ENCODE data around the gene GPSM1.
"Not testable (repeated sequence)": the region's sequence is repeated elsewhere in the genome, so short reads cannot be mapped to it uniquely, and the experiment has no call there.

The GPSM1 gene

DNA sequence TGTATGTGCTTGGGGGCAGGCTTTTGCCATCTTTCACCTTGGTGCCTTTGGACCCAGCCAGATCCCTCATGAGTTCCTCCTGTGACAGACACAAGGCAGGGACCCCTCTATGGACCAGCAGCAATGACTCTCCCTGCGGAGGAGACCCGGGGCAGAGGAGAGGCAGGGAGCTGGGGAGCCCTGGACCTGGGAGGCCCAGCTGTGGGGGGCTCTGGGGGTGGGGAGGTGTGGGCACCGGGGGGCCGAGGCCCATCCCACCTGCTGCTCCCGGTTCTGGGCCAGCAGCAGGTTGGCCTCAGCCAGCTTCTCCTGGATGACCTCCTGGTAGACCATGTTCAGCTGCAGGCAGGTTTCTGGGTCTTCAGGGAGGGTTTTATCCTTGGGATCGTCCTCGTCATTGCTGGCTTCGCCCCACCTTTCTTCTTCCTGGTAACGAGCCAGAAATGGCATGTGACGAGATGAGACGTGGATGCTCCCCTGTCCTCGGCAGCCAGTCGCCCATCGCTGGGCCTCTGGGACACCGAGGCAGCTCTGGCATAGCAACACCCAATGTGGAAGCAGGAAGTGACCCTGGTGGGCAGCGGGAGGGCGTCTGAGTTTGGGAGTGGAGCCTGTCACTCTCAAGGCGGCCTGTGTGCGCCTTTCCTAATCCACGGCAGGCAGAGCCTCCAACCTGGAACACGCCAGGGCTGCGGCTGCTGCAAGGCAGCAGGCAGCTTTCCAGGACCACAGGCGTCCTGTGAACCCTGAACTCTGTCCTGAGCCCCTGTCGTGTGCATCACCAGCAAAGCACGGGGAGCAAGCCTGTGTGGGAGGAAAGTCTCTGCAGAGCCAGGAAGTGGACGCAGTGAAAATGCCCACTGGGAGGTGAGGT is 68.2 kb downstream of the GPSM1 start:
- DNase-seq (ENCODE audit: low read depth in 2 of 2): no peak

DNA sequence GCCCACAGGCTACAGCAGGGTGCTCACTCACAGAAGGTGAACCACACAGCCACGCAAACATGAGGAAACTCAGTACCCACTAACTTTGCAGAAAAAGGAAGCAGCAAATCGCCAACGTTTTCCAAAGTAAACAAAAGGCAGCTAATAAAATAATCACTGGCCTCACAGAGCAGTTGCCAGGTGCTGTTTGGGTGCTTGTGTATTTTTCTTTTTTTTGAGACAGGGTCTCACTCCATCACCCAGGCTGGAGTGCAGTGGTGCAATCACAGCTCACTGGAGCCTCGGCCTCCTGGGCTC is 68.8 kb downstream of the GPSM1 start:
- no peak for DNase-seq (ENCODE audit: low read depth in 2 of 2)

DNA sequence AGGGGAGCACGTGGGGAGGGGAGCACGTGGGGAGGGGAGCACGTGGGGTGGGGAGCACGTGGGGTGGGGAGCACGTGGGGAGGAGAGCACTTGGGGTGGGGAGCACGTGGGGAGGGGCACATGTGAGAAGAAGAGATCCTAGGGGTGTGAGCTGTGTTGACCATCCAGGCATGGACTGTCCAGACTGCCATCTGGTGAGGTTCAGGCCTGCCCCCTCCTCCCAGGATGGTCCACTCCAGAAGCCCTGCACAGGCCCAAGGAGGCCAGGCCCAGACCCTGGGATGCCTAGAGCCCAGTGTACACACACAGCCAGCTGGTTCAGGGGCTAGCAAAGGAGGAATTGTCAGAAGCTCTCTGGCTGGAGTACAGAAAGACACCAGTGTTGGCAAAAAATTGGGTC is 70.3 kb downstream of the GPSM1 start:
- DNase-seq (ENCODE audit: low read depth in 2 of 2): no peak

GRCh38 chr9:136398286-136398685 is 70.9 kb downstream of the GPSM1 start:
- DNase-seq (ENCODE audit: low read depth in 2 of 2): no peak

GRCh38 chr9:136399176-136400037 is 72.1 kb downstream of the GPSM1 start:
- DNase-seq (ENCODE audit: low read depth in 2 of 2): peak; percentile 23 to 44

DNA sequence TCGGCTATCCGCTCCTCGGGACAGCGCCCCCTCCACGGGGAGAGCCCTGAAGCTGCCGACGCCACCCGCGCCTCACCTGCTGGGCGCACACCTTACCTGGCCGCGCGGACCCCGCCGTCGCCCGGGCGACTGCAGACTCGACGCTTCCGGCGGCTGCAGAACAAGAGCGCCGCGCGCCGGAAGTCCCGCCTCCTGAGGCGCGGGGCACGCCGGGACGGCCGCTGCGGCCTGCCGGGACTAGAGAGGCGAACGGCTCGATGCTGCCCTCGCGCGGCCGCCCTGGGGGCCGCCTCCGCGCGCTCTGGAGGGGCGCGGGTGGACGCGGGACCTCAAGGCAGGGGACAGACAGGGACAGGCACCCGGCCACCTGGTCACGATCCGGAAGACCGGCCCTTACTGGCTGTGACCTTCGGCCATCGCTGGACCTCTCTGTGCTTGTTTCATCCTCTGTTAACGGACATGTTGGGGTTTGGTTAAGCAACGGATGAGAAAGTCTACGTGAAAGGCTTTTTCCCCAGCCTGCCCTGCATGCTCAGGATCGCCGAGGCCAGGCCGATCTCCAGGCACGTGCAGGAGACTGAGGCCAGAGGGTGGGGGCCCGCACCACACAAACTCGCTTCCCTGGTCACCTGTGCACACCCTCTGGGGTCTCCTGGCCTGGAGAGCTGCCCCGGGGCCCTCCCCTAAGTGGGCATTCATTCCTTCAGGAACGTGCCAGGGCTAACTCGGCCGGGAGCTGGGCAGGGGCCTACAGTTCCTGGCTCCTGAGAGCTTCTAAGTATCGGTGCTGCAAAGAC is 72.9 kb downstream of the GPSM1 start, which contains the start of gene SNAPC4:
Gene SNAPC4, minus strand, starts transcription at position 133 of the 797 bp plus-strand sequence. CDS start 1,742 bp downstream, outside the sequence.
- DNase-seq (ENCODE audit: low read depth in 2 of 2): peak; percentile 82 to 87

DNA sequence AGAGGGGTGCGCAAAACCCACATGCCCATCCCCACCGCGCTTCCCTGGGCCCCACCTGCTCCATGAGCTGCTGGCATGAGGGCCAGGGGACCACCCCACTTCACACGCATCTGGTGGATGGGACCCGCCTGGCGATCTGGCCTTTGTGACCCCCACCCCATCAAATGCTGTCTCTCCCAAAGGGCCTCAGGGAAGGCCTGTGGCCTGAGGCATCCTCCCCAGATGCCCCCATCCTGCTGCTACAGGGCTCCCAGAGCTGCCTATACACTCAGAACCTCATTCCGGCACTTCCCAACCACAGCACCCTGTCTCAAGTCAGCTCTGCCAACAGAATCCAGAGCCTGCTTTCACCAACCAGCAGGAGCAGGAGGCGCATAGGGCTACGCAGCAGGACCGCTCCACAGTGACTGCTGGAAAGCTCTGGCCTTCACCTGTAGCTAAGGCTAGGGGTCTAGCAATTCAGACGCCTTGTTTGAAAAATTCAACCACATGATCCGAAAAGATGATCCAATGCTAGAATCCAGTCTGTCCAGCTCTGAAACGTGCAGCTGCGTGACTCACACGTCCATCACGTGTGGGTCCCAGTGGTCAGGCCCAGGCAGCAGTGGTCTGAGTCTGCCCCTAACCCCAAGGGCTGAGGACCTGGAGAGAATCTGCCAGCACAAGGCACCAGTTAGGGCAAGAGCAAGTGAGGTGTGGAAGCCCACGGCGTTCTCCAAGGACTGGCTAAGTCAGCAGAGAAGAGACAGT is 74.0 kb downstream of the GPSM1 start:
- no peak for DNase-seq (ENCODE audit: low read depth in 2 of 2)

GRCh38 chr9:136402067-136402466 is 74.7 kb downstream of the GPSM1 start:
- no peak for DNase-seq (ENCODE audit: low read depth in 2 of 2)

DNA sequence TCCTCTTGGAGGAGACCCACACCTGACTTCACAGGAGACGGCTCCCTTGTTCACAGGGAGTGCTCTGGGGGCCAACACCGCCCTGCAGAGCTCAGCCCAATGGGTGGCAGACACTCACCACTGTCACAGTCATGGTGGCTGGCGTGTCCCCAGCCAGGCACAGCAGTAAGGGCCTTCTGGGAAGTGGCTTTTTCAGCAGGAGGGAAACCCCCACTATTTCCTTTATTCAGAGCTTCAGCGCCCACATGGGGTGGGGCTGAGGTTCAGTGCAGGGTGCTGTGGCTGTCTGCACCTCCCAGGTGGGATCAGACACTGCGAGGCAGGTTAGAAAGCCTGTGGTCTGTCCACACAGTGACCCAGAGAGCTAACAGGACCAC is 76.2 kb downstream of the GPSM1 start:
- DNase-seq (ENCODE audit: low read depth in 2 of 2): peak; percentile 59 to 67

GRCh38 chr9:136403915-136404800 is 76.8 kb downstream of the GPSM1 start:
- no peak for DNase-seq (ENCODE audit: low read depth in 2 of 2)

DNA sequence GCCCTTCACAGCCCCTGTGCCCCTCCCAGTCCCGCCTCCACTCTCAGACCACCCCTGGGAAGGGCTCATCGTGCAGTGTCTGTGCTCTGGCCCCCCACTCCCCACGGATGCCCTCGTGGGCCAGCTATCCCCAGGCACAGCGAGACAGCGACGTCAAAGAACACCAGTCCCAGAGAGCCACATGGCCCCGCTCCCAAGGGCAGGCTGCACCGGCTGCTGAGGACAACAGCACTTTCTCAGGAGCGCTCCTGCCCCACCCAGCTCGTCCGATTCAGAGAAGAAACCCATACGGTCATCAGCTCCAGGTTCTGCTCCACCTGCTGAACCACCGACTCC is 77.4 kb downstream of the GPSM1 start:
- DNase-seq (ENCODE audit: low read depth in 2 of 2): no peak

- DNase-seq (ENCODE audit: low read depth in 2 of 2): no peak
Observed at GRCh38 chr9:136405481-136405880, 78.1 kb downstream of the GPSM1 start.

- not testable (repeated sequence) for DNase-seq (ENCODE audit: low read depth in 2 of 2)
Observed at GRCh38 chr9:136405904-136406303, 78.6 kb downstream of the GPSM1 start.

- not testable (repeated sequence) for DNase-seq (ENCODE audit: low read depth in 2 of 2)
Observed at GRCh38 chr9:136407061-136407460, 79.7 kb downstream of the GPSM1 start.

DNA sequence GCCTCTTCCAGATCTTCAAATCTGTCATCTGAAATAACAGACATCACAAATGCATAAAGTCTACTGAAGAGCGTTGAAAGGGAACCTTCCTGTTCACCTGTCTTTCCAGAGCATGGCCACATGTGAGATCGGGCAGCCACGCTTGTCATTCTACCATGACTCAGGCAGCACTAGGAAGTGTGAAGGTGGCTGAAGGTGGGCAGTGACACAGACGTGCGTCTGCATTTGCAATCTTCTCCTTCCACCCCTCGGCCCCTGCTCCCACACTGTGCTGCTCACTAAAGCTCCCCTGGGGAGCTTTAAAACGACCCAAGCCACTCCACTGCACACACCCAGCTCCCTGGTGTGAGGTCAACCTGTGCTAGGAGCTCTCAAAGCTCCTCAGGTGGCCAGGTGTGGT is 80.6 kb downstream of the GPSM1 start:
- DNase-seq (ENCODE audit: low read depth in 2 of 2): no peak
